HG03469 (cell line): Measurements from ENCODE around the gene UBE2L6.

Experiments
- ATAC-seq: cut with Tn5 transposase; IDR thresholded peaks from one replicate; pipeline ENCODE4 v1.9.1; 2021; ENCODE audit warnings: mild to moderate bottlenecking, moderate library complexity, moderate number of reproducible peaks; ENCODE audit not compliant: unreplicated experiment

UBE2L6 gene

GRCh38 chr11:57501953-57502352 lies 65.5 kb downstream of the UBE2L6 start:
- no peak for ATAC-seq
